GM12865 (cell line): Measurements from ENCODE around the gene EEIG1.
A peak's percentile ranks its signal among the peaks of the same experiment; 100 is the strongest.
"Not testable (repeated sequence)": the region's sequence is repeated elsewhere in the genome, so short reads cannot be mapped to it uniquely, and the experiment has no call there.

ENCODE experiments used
- DNase-seq: peaks from one replicate; pipeline ENCODE4 v3.0.0; 2010; ENCODE audit warnings: low read depth
- H3K4me3 ChIP-seq: 2 replicates; pipeline ENCODE4 v1.5.1; 2011; ENCODE audit warnings: mild to moderate bottlenecking, low read depth, low read length, control low read depth
- TF ChIP-seq, protein P1 (sequence below): IDR thresholded peaks from 2 replicates; pipeline ENCODE4 v1.5.1; 2011; ENCODE audit warnings: low read length, control low read depth, low read depth, inconsistent platforms; ENCODE audit not compliant: insufficient read depth; ENCODE audit errors: missing control alignments

EEIG1 gene

DNA sequence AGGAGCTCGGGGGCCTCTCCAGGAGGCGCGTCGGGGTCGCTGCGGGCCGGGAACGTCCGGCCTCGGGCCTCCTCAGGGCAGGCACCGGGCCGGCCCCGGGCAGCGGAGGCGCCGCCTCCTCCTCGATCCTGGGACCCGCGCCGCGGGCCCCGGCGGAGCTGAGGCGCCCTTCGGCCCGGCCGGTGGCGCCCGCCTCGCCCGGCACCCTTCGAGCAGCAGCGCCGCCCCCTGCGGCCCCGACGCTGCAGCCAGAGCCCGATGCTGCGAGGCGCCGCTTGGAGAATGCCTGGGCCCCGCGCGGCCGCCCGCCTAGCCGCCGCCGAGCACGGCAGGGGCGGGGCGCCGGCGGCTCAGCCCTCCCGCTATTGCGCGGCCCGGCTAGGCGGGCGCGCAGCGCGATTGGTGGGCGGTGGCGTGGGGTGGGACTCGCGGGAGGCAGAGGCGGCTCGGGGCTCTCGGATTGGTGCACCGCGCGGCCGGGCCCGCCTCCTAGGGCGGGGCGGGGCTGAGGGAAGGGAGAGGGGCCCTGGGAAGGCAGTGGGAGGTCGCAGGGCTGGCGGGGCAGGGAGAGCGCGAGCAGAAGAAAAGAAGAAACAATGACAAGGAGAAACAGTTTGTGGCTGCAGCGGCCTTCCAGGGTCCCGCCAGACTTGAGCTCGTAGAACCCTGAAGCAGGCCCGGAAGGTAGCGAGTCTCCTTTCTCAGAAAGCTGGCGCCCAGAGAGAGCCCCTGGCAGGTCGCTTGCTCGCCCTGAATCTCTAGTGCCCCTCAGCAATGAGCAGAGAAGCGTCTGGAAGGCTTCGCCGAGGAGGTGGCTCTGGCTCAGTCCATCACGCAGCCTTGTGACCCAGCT is at the start of gene EEIG1:
TSS of gene EEIG1 (minus strand) at position 284 of the 853 bp plus-strand sequence. CDS start 852 bp downstream, outside the sequence.
- TF ChIP-seq, protein P1, sequence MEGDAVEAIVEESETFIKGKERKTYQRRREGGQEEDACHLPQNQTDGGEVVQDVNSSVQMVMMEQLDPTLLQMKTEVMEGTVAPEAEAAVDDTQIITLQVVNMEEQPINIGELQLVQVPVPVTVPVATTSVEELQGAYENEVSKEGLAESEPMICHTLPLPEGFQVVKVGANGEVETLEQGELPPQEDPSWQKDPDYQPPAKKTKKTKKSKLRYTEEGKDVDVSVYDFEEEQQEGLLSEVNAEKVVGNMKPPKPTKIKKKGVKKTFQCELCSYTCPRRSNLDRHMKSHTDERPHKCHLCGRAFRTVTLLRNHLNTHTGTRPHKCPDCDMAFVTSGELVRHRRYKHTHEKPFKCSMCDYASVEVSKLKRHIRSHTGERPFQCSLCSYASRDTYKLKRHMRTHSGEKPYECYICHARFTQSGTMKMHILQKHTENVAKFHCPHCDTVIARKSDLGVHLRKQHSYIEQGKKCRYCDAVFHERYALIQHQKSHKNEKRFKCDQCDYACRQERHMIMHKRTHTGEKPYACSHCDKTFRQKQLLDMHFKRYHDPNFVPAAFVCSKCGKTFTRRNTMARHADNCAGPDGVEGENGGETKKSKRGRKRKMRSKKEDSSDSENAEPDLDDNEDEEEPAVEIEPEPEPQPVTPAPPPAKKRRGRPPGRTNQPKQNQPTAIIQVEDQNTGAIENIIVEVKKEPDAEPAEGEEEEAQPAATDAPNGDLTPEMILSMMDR, result no peak

DNA sequence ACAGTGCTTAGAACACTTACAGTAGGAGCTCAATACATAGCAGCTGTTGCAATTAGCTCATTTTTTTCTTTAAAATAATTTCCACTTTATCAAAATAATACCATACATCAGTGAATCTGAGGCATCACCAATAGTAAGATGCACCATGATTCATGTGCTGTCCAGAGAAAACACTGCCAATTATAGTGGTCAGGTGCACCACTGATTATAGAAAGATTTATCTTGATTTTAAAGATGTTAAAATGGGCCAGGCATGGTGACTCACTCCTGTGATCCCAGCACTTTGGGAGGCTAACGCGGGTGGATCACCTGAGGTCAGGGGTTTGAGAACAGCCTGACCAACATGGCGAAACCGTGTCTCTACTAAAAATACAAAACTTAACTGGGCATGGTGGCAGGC is 46.9 kb upstream of the EEIG1 start:
- DNase-seq, result no peak
- no peak overlapping the region for H3K4me3 ChIP-seq
- TF ChIP-seq, protein P1, result no peak

More for the DNA sequence above, at the start of gene EEIG1:
- H3K4me3 ChIP-seq, result peak within 1 kb of the TSS; percentile 84
- DNase-seq, result peak; percentile 95

DNA sequence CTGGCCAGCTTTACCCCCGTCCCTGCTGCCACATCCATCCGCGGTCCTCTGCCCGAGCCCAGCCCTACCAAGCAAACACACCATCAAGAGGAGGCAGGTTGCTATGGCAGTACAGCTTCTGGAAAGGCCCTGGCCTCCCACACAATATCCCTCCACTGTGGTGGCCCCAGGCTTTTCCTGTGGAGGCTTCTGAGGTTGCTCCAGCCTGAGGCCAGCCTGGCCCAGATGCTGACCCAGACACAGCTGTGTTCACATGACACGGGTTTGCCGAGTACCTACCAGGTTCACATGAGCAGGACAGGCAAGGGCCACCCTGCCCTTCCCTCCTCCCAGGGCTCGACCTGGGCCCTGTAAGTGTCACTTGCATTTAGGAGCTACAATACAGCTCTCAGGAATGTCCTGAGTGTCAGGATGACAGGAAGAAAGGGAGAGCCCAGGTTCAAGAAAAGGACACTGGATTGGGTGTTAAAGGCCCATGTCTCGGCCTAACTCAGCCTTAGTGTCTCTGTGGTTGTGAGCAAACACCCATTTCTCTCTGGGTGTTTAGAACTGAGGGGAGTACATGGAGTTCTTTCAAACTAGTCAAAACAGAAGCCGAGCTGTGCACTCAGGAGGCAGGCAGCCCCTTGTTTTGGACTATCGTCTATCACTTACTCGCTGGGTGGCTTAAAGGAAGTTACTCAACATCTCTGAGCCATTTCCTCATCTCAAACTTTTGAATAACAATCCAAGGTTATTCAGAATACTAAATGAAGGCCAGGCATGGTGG is 46.2 kb upstream of the EEIG1 start:
- DNase-seq, result peak; percentile 52
- no peak overlapping the region for H3K4me3 ChIP-seq
- TF ChIP-seq, protein P1, result no peak

DNA sequence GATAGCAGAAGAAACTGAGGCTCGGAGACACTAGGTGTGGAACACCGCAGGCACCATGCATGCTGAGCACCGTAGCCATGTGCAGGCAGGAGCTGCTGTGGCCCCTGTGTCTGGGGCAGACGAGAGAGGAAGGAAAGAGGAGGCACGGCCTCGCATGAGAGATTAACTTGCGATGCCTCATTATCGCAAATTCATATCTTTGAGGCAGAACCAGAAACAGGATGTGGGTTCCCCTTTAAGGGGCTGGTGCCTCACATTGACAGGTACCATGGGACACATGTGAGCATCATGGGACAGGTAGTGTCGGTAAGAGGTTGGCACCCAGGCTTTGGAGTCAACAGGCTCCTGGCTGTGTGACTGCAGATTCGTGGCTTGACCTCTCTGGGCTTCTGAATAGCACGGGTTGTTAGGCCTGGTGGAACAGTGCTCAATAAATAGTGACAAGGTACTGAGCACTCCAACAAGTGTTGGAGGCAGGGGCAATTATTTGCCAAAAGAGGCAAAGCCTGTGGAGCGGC is 45.5 kb upstream of the EEIG1 start:
- no peak overlapping the region for H3K4me3 ChIP-seq
- TF ChIP-seq, protein P1, result no peak
- peak; percentile 87 for DNase-seq

DNA sequence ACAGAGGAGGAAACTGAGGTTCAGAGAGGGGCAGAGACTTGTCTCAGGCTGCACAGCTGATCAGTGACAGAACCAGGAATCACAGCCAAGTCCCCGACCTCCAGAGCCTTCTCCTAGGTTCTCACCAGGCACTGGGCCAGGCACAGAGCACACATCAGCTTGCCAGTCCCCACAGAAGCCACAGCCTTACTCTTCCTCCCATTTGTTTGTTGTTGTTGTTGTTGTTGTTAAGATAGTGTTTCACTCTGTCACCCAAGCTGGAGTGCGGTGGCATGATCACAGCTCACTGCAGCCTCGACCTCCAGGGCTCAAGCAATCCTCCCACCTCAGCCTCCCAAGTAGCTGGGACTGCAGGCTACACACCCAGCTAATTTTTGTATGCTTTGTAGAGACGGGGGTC is 44.9 kb upstream of the EEIG1 start:
- TF ChIP-seq, protein P1, result no peak
- no peak overlapping the region for H3K4me3 ChIP-seq
- DNase-seq, result no peak

DNA sequence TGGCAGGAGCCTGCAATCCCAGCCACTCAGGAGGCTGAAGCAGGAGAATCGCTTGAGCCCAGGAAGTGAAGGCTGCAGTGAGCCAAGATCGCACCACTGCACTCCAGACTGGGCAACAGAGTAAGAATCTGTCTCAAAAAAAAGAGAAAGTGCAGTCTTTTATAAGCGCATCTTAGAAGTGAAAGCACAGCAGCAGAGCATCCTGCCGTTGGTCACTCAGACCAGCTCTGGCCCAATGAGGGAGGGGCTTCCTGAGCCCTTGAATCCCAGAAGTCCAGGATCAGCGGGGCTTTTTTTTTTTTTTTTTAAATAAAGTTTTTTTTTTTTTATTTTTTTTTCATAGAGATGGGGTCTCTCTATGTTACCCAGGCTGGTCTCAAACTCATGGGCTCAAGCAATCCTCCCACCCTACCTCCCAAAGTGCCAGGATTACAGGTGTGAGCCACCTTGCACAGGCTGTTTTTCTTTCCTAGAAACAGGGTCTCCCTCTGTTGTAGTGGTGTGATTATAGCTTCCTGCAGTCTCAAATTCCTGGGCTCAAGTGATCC is 44.0 kb upstream of the EEIG1 start:
- DNase-seq, result peak; percentile 51
- TF ChIP-seq, protein P1, result no peak

DNA sequence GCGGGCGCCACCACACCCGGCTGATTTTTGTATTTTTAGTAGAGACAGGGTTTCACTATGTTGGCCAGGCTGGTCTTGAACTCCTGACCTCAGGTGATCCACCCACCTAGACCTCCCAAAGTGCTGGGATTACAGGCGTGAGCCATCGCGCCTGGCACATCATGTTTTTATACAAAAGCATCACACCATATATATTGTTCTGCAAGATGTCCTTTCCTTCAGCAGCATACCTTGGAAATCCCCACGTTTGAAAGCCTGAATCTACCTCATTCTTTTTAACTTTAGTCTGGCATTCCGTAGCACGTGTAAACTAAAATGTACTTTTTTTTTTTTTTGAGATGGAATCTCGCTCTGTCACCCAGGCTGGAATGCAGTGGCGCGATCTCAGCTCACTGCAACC is 42.9 kb upstream of the EEIG1 start:
- not testable (repeated sequence) for H3K4me3 ChIP-seq, DNase-seq

More for the DNA sequence above, 44.0 kb upstream of the EEIG1 start:
- no peak overlapping the region for H3K4me3 ChIP-seq
